Measurements from ENCODE around the gene DAPP1.

DNA sequence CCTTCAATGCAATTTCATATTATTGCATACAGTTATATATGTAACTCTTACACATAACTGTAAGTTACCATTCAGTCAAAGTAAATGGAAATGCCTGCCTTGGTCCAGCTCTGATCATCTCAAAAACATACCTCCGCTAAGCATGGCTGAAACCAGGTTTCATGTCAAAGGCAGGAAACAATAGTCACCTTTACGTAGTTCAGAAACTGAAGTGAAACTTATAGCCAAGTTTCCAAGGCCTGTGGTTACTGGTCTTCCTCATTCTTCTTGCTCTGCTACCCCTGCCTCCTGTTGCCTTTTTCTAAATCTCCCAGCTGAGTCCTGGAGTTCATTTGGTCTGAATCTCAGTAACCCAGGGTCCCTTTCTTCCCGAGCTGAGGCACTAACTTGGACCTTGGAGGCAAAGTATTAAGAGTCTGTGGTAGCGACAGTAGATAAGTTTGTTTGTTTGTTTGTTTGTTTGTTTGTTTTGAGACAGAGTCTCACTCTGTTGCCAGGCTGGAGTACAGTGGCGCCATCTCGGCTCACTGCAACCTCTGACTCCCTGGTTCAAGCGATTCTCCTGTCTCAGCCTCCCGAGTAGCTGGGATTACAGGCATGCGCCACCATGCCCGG is 30.8 kb downstream of the DAPP1 start:
- TF ChIP-seq, protein P1, sequence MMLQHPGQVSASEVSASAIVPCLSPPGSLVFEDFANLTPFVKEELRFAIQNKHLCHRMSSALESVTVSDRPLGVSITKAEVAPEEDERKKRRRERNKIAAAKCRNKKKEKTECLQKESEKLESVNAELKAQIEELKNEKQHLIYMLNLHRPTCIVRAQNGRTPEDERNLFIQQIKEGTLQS (IDR thresholded peaks at IDR 0.05; ENCODE audit: borderline replicate concordance, extremely low read depth, low read depth, low read length): no peak
- TF ChIP-seq USF1 (IDR thresholded peaks at IDR 0.05; ENCODE audit: borderline replicate concordance, extremely low read length, insufficient read depth, low read depth, low read length) (no peak), CTCF (IDR thresholded peaks at IDR 0.05 in 2 of 3, conservative IDR thresholded peaks at IDR 0.05 in 1 of 3; ENCODE audit: control insufficient read depth in 2 of 3, extremely low read depth in 1 of 3, insufficient read depth in 1 of 3, low read depth in 3 of 3, low read length in 3 of 3) (no peak), MYC (IDR thresholded peaks at IDR 0.05; ENCODE audit: insufficient read depth, insufficient read length, insufficient replicate concordance, low read length, severe bottlenecking) (no peak), EZH2 (IDR thresholded peaks at IDR 0.05; ENCODE audit: borderline replicate concordance, control insufficient read depth, low read depth, low read length) (no peak), CHD2 (IDR thresholded peaks at IDR 0.05; ENCODE audit: borderline replicate concordance, low read depth, low read length) (peak; percentile 78; the same call in 1 of the 2 replicates), CBX5 (IDR thresholded peaks at IDR 0.05; ENCODE audit: low read depth) (no peak), NBN (IDR thresholded peaks at IDR 0.05) (0 out of 2 replicates have a peak, but pooled peaks have one; percentile 70)
